Panc1 (cell line): Measurements from ENCODE around the gene GAGE2A. TPM values are rescaled to one million over a fixed set of nuclear protein-coding genes. Genes with fewer than 3 reads are reported as not detected.
"Not testable (repeated sequence)": the region's sequence is repeated elsewhere in the genome, so short reads cannot be mapped to it uniquely, and the experiment has no call there.

ENCODE experiments used
- ATAC-seq: fragments of 200-7000 bp; cut with Tn5 transposase; 2 replicates; pipeline ENCODE4 v1.9.1; 2020; ENCODE audit warnings: mild to moderate bottlenecking, moderate library complexity
- Bru-seq: library from RNA; stranded (reverse); fragments of 400-500 nt; gene quantifications from one replicate; lab custom pipeline; 2021; lab: Mats Ljungman, UMichigan
- BruChase-seq, 2 experiments: library from RNA; stranded (reverse); fragments of 400-500 nt; gene quantifications; one replicate each; lab custom pipeline; 2021; lab: Mats Ljungman, UMichigan
- BruUV-seq: library from RNA; stranded (reverse); fragments of 400-500 nt; replicated peaks from 2 replicates; lab custom pipeline; 2021; lab: Mats Ljungman, UMichigan
- CTCF ChIA-PET: fragments of 300-600 bp; sonication (Branson Sonifier 250); formaldehyde crosslinking; loops from one replicate; lab custom pipeline; 2022; ENCODE audit warnings: antibody characterized with exemption; lab: Charles Lee
- POLR2A ChIA-PET: fragments of 300-600 bp; sonication (Branson Sonifier 250); formaldehyde crosslinking; loops from one replicate; lab custom pipeline; 2022; ENCODE audit warnings: antibody characterized with exemption; lab: Charles Lee
- DNase-seq: peaks from one replicate; pipeline ENCODE4 v3.0.0-alpha.2; 2010; ENCODE audit warnings: low read depth, low spot score
- H3K27ac ChIP-seq: 2 replicates; pipeline ENCODE4 v1.5.1; 2011; ENCODE audit warnings: mild to moderate bottlenecking, low read length, inconsistent platforms
- H3K27me3 ChIP-seq: fragments of 200-500 bp; sonication (Bioruptor generic); 2 replicates; pipeline ENCODE4 v1.6.0; 2014; ENCODE audit warnings: low read length, inconsistent platforms; ENCODE audit not compliant: control insufficient read depth, insufficient read depth
- H3K36me3 ChIP-seq: fragments of 200-500 bp; sonication (Bioruptor generic); 2 replicates; pipeline ENCODE4 v1.5.1; 2014; ENCODE audit warnings: inconsistent platforms, mild to moderate bottlenecking, low read length, moderate library complexity; ENCODE audit not compliant: control insufficient read depth, insufficient read depth
- H3K4me1 ChIP-seq: 2 replicates; pipeline ENCODE4 v1.5.1; 2011; ENCODE audit warnings: inconsistent platforms, mild to moderate bottlenecking, low read length, moderate library complexity; ENCODE audit not compliant: control insufficient read depth, insufficient read depth
- H3K4me3 ChIP-seq, 2 experiments: 2 replicates each; pipeline ENCODE4 v1.5.1; 2011 to 2012; ENCODE audit warnings: low read depth in 2 of 2, low read length in 2 of 2, mild to moderate bottlenecking in 2 of 2, inconsistent platforms in 1 of 2, moderate library complexity in 1 of 2
- H3K9me3 ChIP-seq: fragments of 200-500 bp; sonication (Bioruptor generic); 2 replicates; pipeline ENCODE4 v1.5.1; 2014; ENCODE audit warnings: low read depth, mild to moderate bottlenecking, inconsistent platforms, low read length, moderate library complexity; ENCODE audit not compliant: control insufficient read depth, insufficient read depth
- in situ Hi-C: cut with HindIII; loops from 2 replicates; pipeline ENCODE4 v1.10.0; 2016; ENCODE audit warnings: low sequenced_read_pairs, low pct_unique_long_range_greater_than_20kb
- intact Hi-C: fragments of 100-400 bp; cut with micrococcal nuclease; formaldehyde crosslinking; loops from one replicate; pipeline ENCODE4 v1.10.0; 2022; ENCODE audit not compliant: unreplicated experiment
- long read RNA-seq: library from polyadenylated mRNA; unstranded; transcript quantifications from one replicate; pipeline ENCODE4 v2.0.0, GENCODE V29; 2021; ENCODE audit not compliant: unreplicated experiment
- polyA plus RNA-seq: library from polyadenylated mRNA; unstranded; fragments of >200 nt; gene quantifications from one replicate; pipeline ENCODE4 v1.2.1, GENCODE V29; 2012; ENCODE audit warnings: missing spikeins; ENCODE audit not compliant: insufficient read length
- total RNA-seq: library from RNA; stranded (reverse); gene quantifications from one replicate; pipeline ENCODE4 v1.2.1, GENCODE V29; 2021; ENCODE audit not compliant: unreplicated experiment

Gene GAGE2A, protein sequence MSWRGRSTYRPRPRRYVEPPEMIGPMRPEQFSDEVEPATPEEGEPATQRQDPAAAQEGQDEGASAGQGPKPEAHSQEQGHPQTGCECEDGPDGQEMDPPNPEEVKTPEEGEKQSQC
- total RNA-seq (not detected), Bru-seq, nascent RNA (not detected), BruChase-seq, experiment 1, labeled RNA remaining after a 2-hour chase (percentile 19 among the genes with signal in this experiment), BruChase-seq, experiment 2, labeled RNA remaining after a 6-hour chase (not detected)
- polyA plus RNA-seq: not detected
- long read RNA-seq: 0 reads

- BruUV-seq, intact Hi-C loops, CTCF ChIA-PET: not testable (repeated sequence)
Measured at GRCh38 chrX:49589196-49589595, at the start of gene GAGE2A. Gene GAGE2A, plus strand, starts transcription at chrX:49589496. Its CDS starts 1,155 bp downstream, at chrX:49590651.

GRCh38 chrX:49541433-49541832 lies 47.9 kb upstream of the GAGE2A start, which contains the start of gene GAGE12D:
Gene GAGE12D, plus strand, starts transcription at chrX:49541733. Its CDS starts 1,155 bp downstream, at chrX:49542888.
- H3K9me3 ChIP-seq, H3K27ac ChIP-seq, H3K4me3 ChIP-seq, CTCF ChIA-PET, H3K4me1 ChIP-seq, POLR2A ChIA-PET, intact Hi-C loops, in situ Hi-C loops, H3K27me3 ChIP-seq, ATAC-seq, DNase-seq, H3K36me3 ChIP-seq, BruUV-seq: not testable (repeated sequence)

More at GRCh38 chrX:49589196-49589595, at the start of gene GAGE2A:
- H3K27ac ChIP-seq, H3K4me3 ChIP-seq, in situ Hi-C loops, POLR2A ChIA-PET, H3K36me3 ChIP-seq, ATAC-seq, DNase-seq, H3K9me3 ChIP-seq, H3K27me3 ChIP-seq, H3K4me1 ChIP-seq: not testable (repeated sequence)

- BruUV-seq, H3K9me3 ChIP-seq, CTCF ChIA-PET, H3K4me1 ChIP-seq, H3K27me3 ChIP-seq, in situ Hi-C loops, DNase-seq, intact Hi-C loops, POLR2A ChIA-PET, H3K27ac ChIP-seq, H3K4me3 ChIP-seq, H3K36me3 ChIP-seq, ATAC-seq: not testable (repeated sequence)
Measured at GRCh38 chrX:49550989-49551388, 38.3 kb upstream of the GAGE2A start, which contains the start of gene GAGE12E. Gene GAGE12E, plus strand, starts transcription at chrX:49551289. Its CDS starts 1,155 bp downstream, at chrX:49552444.

- intact Hi-C loops: not testable (repeated sequence)
Measured at GRCh38 chrX:49560542-49560941, 28.8 kb upstream of the GAGE2A start, which contains the start of gene GAGE12F. Gene GAGE12F, plus strand, starts transcription at chrX:49560842. Its CDS starts 1,155 bp downstream, at chrX:49561997.

DNA sequence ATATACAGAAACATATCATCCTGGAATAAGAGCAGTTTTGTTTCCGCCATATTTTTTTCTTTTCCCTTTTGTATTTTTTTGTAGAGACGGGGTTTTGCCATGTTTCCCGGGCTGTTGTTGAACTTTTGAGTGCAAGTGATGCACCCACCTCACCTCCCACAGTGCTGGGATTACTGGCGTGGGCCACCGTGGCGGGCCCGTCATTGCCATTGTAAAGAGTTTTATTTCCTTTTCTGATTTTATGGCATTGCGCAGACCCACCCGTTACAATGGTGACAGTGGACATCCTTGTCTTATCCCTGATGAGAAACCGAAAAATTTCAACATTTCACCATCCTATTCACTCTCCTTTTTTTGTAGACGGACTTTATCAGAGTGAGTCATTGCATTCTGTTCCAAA lies 20.6 kb upstream of the GAGE2A start:
- H3K4me3 ChIP-seq, DNase-seq, H3K27ac ChIP-seq, H3K36me3 ChIP-seq, H3K9me3 ChIP-seq, ATAC-seq, POLR2A ChIA-PET, in situ Hi-C loops, intact Hi-C loops, BruUV-seq, H3K27me3 ChIP-seq, CTCF ChIA-PET, H3K4me1 ChIP-seq: not testable (repeated sequence)

More at GRCh38 chrX:49560542-49560941, 28.8 kb upstream of the GAGE2A start, which contains the start of gene GAGE12F:
- DNase-seq, BruUV-seq, H3K27ac ChIP-seq, H3K27me3 ChIP-seq, ATAC-seq, in situ Hi-C loops, POLR2A ChIA-PET, H3K4me1 ChIP-seq, H3K9me3 ChIP-seq, CTCF ChIA-PET, H3K36me3 ChIP-seq, H3K4me3 ChIP-seq: not testable (repeated sequence)

DNA sequence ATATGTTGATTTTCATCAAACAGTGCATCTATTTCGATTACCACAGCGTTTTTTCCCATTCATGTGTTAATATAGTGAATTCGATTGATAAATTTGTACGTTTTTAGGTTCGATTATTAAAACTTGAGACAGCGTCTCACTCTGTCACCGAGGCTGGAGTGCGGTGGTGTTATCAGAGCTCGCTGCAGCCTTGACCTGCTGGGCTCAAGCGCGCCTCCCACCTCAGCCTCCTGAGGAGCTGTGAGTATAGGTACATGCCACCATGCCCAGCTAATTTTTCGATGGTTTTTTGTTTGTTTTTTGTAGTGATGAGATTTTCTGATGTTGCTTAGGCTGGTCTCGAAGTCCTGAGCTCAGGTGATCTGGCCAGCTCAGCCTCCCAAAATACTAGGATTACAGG lies 20.1 kb upstream of the GAGE2A start:
- ATAC-seq, H3K4me1 ChIP-seq, H3K4me3 ChIP-seq, CTCF ChIA-PET, BruUV-seq, H3K27ac ChIP-seq, intact Hi-C loops, in situ Hi-C loops, H3K9me3 ChIP-seq, POLR2A ChIA-PET, H3K27me3 ChIP-seq, DNase-seq, H3K36me3 ChIP-seq: not testable (repeated sequence)

DNA sequence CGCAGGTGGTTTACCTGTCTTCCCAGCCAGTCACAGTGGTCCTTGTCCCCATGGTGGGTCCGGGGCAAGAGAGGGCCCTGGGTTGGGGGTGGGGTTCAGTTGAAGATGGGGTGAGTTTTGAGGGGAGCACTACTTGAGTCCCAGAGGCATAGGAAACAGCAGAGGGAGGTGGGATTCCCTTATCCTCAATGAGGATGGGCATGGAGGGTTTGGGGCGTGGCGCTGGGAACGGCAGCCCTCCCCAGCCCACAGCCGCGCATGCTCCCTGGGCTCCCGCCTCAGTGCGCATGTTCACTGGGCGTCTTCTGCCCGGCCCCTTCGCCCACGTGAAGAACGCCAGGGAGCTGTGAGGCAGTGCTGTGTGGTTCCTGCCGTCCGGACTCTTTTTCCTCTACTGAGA lies 19.2 kb upstream of the GAGE2A start, which contains the start of gene GAGE12G:
Gene GAGE12G, plus strand, starts transcription at position 301 of the 400 bp plus-strand sequence. CDS start 1,155 bp downstream, outside the sequence.
- ATAC-seq, DNase-seq, H3K27ac ChIP-seq, in situ Hi-C loops, H3K4me1 ChIP-seq, BruUV-seq, H3K9me3 ChIP-seq, CTCF ChIA-PET, H3K36me3 ChIP-seq, intact Hi-C loops, H3K27me3 ChIP-seq, H3K4me3 ChIP-seq, POLR2A ChIA-PET: not testable (repeated sequence)
